H9 (cell line): ENCODE data around the gene ANKFY1. TPM values are rescaled to one million over a fixed set of nuclear protein-coding genes. Genes with fewer than 3 reads are reported as not detected.

Experiments
- DNase-seq: peaks from one replicate; pipeline ENCODE4 v3.0.0-alpha.2; 2017
- H2AFZ ChIP-seq: one replicate; pipeline ENCODE4 v1.6.1; 2013; ENCODE audit warnings: mild to moderate bottlenecking, low read length, control low read depth, moderate library complexity
- H2AK5ac ChIP-seq: 2 replicates; pipeline ENCODE4 v1.6.1; 2013; ENCODE audit warnings: low read length, control low read depth, mixed read lengths; ENCODE audit not compliant: insufficient read length
- H2BK120ac ChIP-seq: one replicate; pipeline ENCODE4 v1.6.1; 2013; ENCODE audit warnings: low read depth, mild to moderate bottlenecking, low read length, control low read depth, inconsistent platforms; ENCODE audit not compliant: poor library complexity, severe bottlenecking
- H2BK12ac ChIP-seq: 2 replicates; pipeline ENCODE4 v1.6.1; 2013; ENCODE audit warnings: low read length, control low read depth, mixed read lengths, low read depth; ENCODE audit not compliant: insufficient read length
- H2BK15ac ChIP-seq: 2 replicates; pipeline ENCODE4 v1.6.1; 2013; ENCODE audit warnings: low read depth, low read length, control low read depth
- H2BK20ac ChIP-seq: one replicate; pipeline ENCODE4 v1.6.1; 2013; ENCODE audit warnings: low read depth, mild to moderate bottlenecking, low read length, control low read depth, inconsistent platforms; ENCODE audit not compliant: poor library complexity, severe bottlenecking
- H2BK5ac ChIP-seq: 2 replicates; pipeline ENCODE4 v1.6.1; 2013; ENCODE audit warnings: low read length, control low read depth, mixed read lengths; ENCODE audit not compliant: insufficient read length
- H3K14ac ChIP-seq: 2 replicates; pipeline ENCODE4 v1.6.1; 2013; ENCODE audit warnings: low read length, control low read depth; ENCODE audit not compliant: insufficient read depth
- H3K18ac ChIP-seq: 2 replicates; pipeline ENCODE4 v1.6.1; 2013; ENCODE audit warnings: low read depth, mild to moderate bottlenecking, mixed read lengths, low read length, control low read depth; ENCODE audit not compliant: insufficient read length
- H3K23ac ChIP-seq: 2 replicates; pipeline ENCODE4 v1.6.1; 2013; ENCODE audit warnings: low read length, control low read depth, mixed read lengths, low read depth; ENCODE audit not compliant: insufficient read length
- H3K23me2 ChIP-seq: 2 replicates; pipeline ENCODE4 v1.6.1; 2013; ENCODE audit warnings: low read depth, mild to moderate bottlenecking, mixed read lengths, low read length, control low read depth; ENCODE audit not compliant: insufficient read length, poor library complexity, severe bottlenecking
- H3K27ac ChIP-seq: 2 replicates; pipeline ENCODE4 v1.5.1; 2013; ENCODE audit warnings: low read length, control low read depth, mixed read lengths, low read depth; ENCODE audit not compliant: insufficient read length
- H3K27me3 ChIP-seq: 2 replicates; pipeline ENCODE4 v1.6.1; 2013; ENCODE audit warnings: low read length, control low read depth, inconsistent platforms; ENCODE audit not compliant: insufficient read depth
- H3K4ac ChIP-seq: 2 replicates; pipeline ENCODE4 v1.6.1; 2013; ENCODE audit warnings: low read depth, mild to moderate bottlenecking, control low read depth, inconsistent platforms, low read length, moderate library complexity
- H3K4me1 ChIP-seq: 2 replicates; pipeline ENCODE4 v1.6.1; 2013; ENCODE audit warnings: low read length, control low read depth, inconsistent platforms; ENCODE audit not compliant: insufficient read depth
- H3K4me2 ChIP-seq: 2 replicates; pipeline ENCODE4 v1.6.1; 2013; ENCODE audit warnings: low read length, control low read depth, mixed read lengths; ENCODE audit not compliant: insufficient read length, insufficient read depth
- H3K56ac ChIP-seq: 2 replicates; pipeline ENCODE4 v1.6.1; 2013; ENCODE audit warnings: low read depth, mild to moderate bottlenecking, mixed read lengths, low read length, control low read depth; ENCODE audit not compliant: insufficient read length
- H3K79me1 ChIP-seq: 2 replicates; pipeline ENCODE4 v1.6.1; 2013; ENCODE audit warnings: low read depth, mild to moderate bottlenecking, moderate library complexity, low read length, control low read depth, inconsistent platforms; ENCODE audit not compliant: insufficient read depth, poor library complexity, severe bottlenecking
- H3K79me2 ChIP-seq: 2 replicates; pipeline ENCODE4 v1.6.1; 2013; ENCODE audit warnings: low read length, control low read depth, inconsistent platforms; ENCODE audit not compliant: insufficient read depth
- H3K9ac ChIP-seq: 2 replicates; pipeline ENCODE4 v1.6.1; 2013; ENCODE audit warnings: low read length, control low read depth, mixed read lengths; ENCODE audit not compliant: insufficient read length; ENCODE audit errors: extremely low read depth
- H3K9me3 ChIP-seq: one replicate; pipeline ENCODE4 v1.6.1; 2013; ENCODE audit warnings: low read depth, low read length, inconsistent platforms; ENCODE audit not compliant: control insufficient read depth
- H3T11ph ChIP-seq: one replicate; pipeline ENCODE4 v1.6.1; 2013; ENCODE audit warnings: mild to moderate bottlenecking, low read length, control low read depth, inconsistent platforms
- H4K20me1 ChIP-seq: one replicate; pipeline ENCODE4 v1.6.1; 2013; ENCODE audit not compliant: control insufficient read depth, insufficient read length, insufficient read depth
- H4K5ac ChIP-seq: 2 replicates; pipeline ENCODE4 v1.6.1; 2013; ENCODE audit warnings: low read depth, mild to moderate bottlenecking, mixed read lengths, low read length, control low read depth; ENCODE audit not compliant: insufficient read length
- H4K8ac ChIP-seq: replicated peaks from 2 replicates; pipeline ENCODE4 v1.6.1; 2013; ENCODE audit warnings: low read length, control low read depth, mixed read lengths, low read depth; ENCODE audit not compliant: insufficient read length
- H4K91ac ChIP-seq: 2 replicates; pipeline ENCODE4 v1.6.1; 2013; ENCODE audit warnings: low read depth, mild to moderate bottlenecking, moderate library complexity, mixed read lengths, low read length, control low read depth; ENCODE audit not compliant: insufficient read length
- H3K27ac Mint-ChIP-seq, 3 experiments: 2 replicates in 2 of 3; 3 replicates in 1 of 3; pipeline ENCODE4 v1.8.0; 2020 to 2021; ENCODE audit warnings: mixed read lengths in 3 of 3, mild to moderate bottlenecking in 1 of 3, moderate library complexity in 1 of 3
- H3K27me3 Mint-ChIP-seq: 2 replicates; pipeline ENCODE4 v1.8.0; 2021; ENCODE audit warnings: low read depth, mild to moderate bottlenecking, moderate library complexity, mixed read lengths
- H3K36me3 Mint-ChIP-seq, 3 experiments: 2 replicates in 2 of 3; 3 replicates in 1 of 3; pipeline ENCODE4 v1.8.0; 2020 to 2021; ENCODE audit warnings: low read depth in 3 of 3, mixed read lengths in 3 of 3; ENCODE audit not compliant: insufficient read depth in 1 of 3
- H3K4me1 Mint-ChIP-seq, 2 experiments: 2 replicates each; pipeline ENCODE4 v1.8.0; 2020; ENCODE audit warnings: mixed read lengths in 2 of 2
- H3K4me3 Mint-ChIP-seq, 2 experiments: 2 replicates in 1 of 2; 3 replicates in 1 of 2; pipeline ENCODE4 v1.8.0; 2020 to 2021; ENCODE audit warnings: mild to moderate bottlenecking in 2 of 2, mixed read lengths in 2 of 2, moderate library complexity in 1 of 2
- H3K9me3 Mint-ChIP-seq, 2 experiments: 2 replicates in 1 of 2; 3 replicates in 1 of 2; pipeline ENCODE4 v1.8.0; 2020; ENCODE audit warnings: mild to moderate bottlenecking in 2 of 2, mixed read lengths in 2 of 2, moderate library complexity in 1 of 2
- CTCF ChIP-seq: fragments of 200-600 bp; sonication (generic); conservative IDR thresholded peaks from 3 replicates; pipeline ENCODE4 v1.8.0; 2021; ENCODE audit warnings: antibody characterized with exemption, mild to moderate bottlenecking
- WGBS: extraction: QIAGEN DNeasy Blood & Tissue Kit; methylation state at CpG from one replicate; pipeline ENCODE4 v1.1.7; 2013; ENCODE audit warnings: missing lambda C conversion rate, low lambda C conversion rate, mixed read lengths; ENCODE audit not compliant: insufficient read length; ENCODE audit errors: extremely low coverage; 5-methylcytosine and 5-hydroxymethylcytosine counted together
- total RNA-seq: library from RNA; stranded (reverse); gene quantifications from 2 replicates; pipeline ENCODE4 v1.2.1, GENCODE V29; 2021

The ANKFY1 gene
- total RNA-seq, 1 experiment from 2014 or later: 51.9 TPM

GRCh38 chr17:4221163-4221562 is 42.6 kb downstream of the ANKFY1 start:
- Histone ChIP-seq H3K9me3 (no peaks in the 10 kb centered on the region), H4K8ac (no peak overlapping the region), H3K4ac (no peak overlapping the region), H3K23me2 (no peaks in the 10 kb centered on the region), H3T11ph (no peak overlapping the region), H3K4me1 (no peaks in the 10 kb centered on the region), H3K18ac (no peak overlapping the region), H2BK12ac (no peak overlapping the region), H3K27me3 (no peaks in the 10 kb centered on the region), H3K27ac (no peak overlapping the region), H4K91ac (no peak overlapping the region), H2AK5ac (no peak overlapping the region), H2AFZ (no peak overlapping the region), H3K14ac (no peak overlapping the region), H3K4me2 (no peak overlapping the region), H3K79me2 (no peaks in the 10 kb centered on the region), H3K9ac (no peak overlapping the region), H2BK15ac (no peak overlapping the region), H3K56ac (no peak overlapping the region), H2BK20ac (no peak overlapping the region), H4K5ac (no peak overlapping the region), H2BK120ac (no peak overlapping the region), H3K23ac (no peak overlapping the region), H3K79me1 (no peaks in the 10 kb centered on the region), H4K20me1 (no peaks in the 10 kb centered on the region), H2BK5ac (no peak overlapping the region)
- WGBS: no CpG with 5 or more reads among the region's 4 CpGs
- Mint-ChIP-seq H3K4me3 (no peak overlapping the region), H3K4me1 (peaks cover 0 to 7% of the 10 kb centered on the region in 2 experiments; a peak in 2 of 4 replicates), H3K36me3 (peaks cover 8 to 27% (median 22%) of the 10 kb centered on the region in 3 experiments; a peak in 6 of 7 replicates), H3K27ac (peak overlapping the region in 1 of 3 experiments; percentile 58; a peak in 2 of 7 replicates), H3K27me3 (no peaks in the 10 kb centered on the region), H3K9me3 (no peaks in the 10 kb centered on the region)
- TF ChIP-seq CTCF: no peak
- no peak for DNase-seq
